HepG2 (cell line): Measurements from ENCODE around the gene SETD2. TPM values are rescaled to one million over a fixed set of nuclear protein-coding genes. Genes with fewer than 3 reads are reported as not detected.

ENCODE experiments used
- ATAC-seq: fragments of 200-7000 bp; cut with Tn5 transposase; 3 replicates; pipeline ENCODE4 v1.9.1; 2020; ENCODE audit warnings: mild to moderate bottlenecking, moderate library complexity
- BruUV-seq: library from RNA; stranded (reverse); fragments of 400-500 nt; replicated peaks from 2 replicates; lab custom pipeline; 2021; lab: Mats Ljungman, UMichigan
- CTCF ChIA-PET: fragments of 300-600 bp; formaldehyde crosslinking; extraction: SDS; loops from one replicate; lab custom pipeline; 2021; ENCODE audit warnings: low total read pairs, inconsistent platforms, low intra/inter-chr PET ratio; lab: Yijun Ruan, JAX
- POLR2A ChIA-PET: fragments of 350-600 bp; sonication (Branson Sonifier 250); formaldehyde crosslinking; loops from one replicate; lab custom pipeline; 2020; ENCODE audit warnings: antibody characterized with exemption, inconsistent platforms; lab: Yijun Ruan, JAX
- DNase-seq: peaks from one replicate; pipeline ENCODE4 v3.0.0-alpha.2; 2015; ENCODE audit warnings: low spot score
- FAIRE-seq: peaks from 3 replicates; lab custom pipeline; 2011; peaks lifted over from hg19 to GRCh38; lab: Jason Lieb, UNC
- H2AFZ ChIP-seq: one replicate; pipeline ENCODE4 v1.6.1; 2011; ENCODE audit warnings: low read length, inconsistent platforms
- H3K27ac ChIP-seq: fragments of 300-600 bp; 3 replicates; pipeline ENCODE4 v1.8.0; 2011; ENCODE audit warnings: mixed run types, mild to moderate bottlenecking, mixed read lengths, low read length, inconsistent platforms; ENCODE audit not compliant: insufficient read depth; ENCODE audit errors: extremely low read length
- H3K27me3 ChIP-seq, 2 experiments: fragments of 200-600 bp in 1 of 2; 2 replicates in 1 of 2; 3 replicates in 1 of 2; pipeline versions ENCODE4 v1.6.0 to v1.8.0; 2011; ENCODE audit warnings: low read length in 2 of 2, mild to moderate bottlenecking in 2 of 2, moderate library complexity in 2 of 2, inconsistent platforms in 1 of 2; ENCODE audit not compliant: insufficient read depth in 2 of 2, control insufficient read depth in 1 of 2
- H3K36me3 ChIP-seq, 2 experiments: fragments of 200-600 bp in 1 of 2; replicated peaks in 1 of 2; 2 replicates in 1 of 2; 3 replicates in 1 of 2; pipeline versions ENCODE4 v1.5.1 to v1.8.0; 2011; ENCODE audit warnings: low read length in 2 of 2, inconsistent platforms in 1 of 2; ENCODE audit not compliant: insufficient read depth in 2 of 2, control insufficient read depth in 1 of 2
- H3K4me1 ChIP-seq: 2 replicates; pipeline ENCODE4 v1.5.1; 2012; ENCODE audit warnings: low read length, inconsistent platforms; ENCODE audit not compliant: insufficient read depth
- H3K4me2 ChIP-seq: 2 replicates; pipeline ENCODE4 v1.6.0; 2011; ENCODE audit warnings: low read depth, low read length, inconsistent platforms
- H3K4me3 ChIP-seq, 3 experiments: fragments of 200-600 bp in 1 of 3; sonication (generic), shearing (Covaris generic) in 1 of 3; replicated peaks in 1 of 3; 2 replicates each; pipeline ENCODE4 v1.5.1; 2011 to 2016; ENCODE audit warnings: low read length in 3 of 3, inconsistent platforms in 2 of 3, low read depth in 2 of 3, mild to moderate bottlenecking in 2 of 3, control low read depth in 1 of 3, mixed read lengths in 1 of 3; ENCODE audit not compliant: insufficient read depth in 1 of 3
- H3K79me2 ChIP-seq: one replicate; pipeline ENCODE4 v1.6.1; 2011; ENCODE audit warnings: low read length, inconsistent platforms; ENCODE audit not compliant: insufficient read depth
- H3K9ac ChIP-seq: 2 replicates; pipeline ENCODE4 v1.6.0; 2011; ENCODE audit warnings: mild to moderate bottlenecking, low read depth, low read length, inconsistent platforms; ENCODE audit not compliant: insufficient read depth
- H3K9me3 ChIP-seq: 2 replicates; pipeline ENCODE4 v1.5.1; 2012; ENCODE audit warnings: mild to moderate bottlenecking, low read length
- H4K20me1 ChIP-seq: 2 replicates; pipeline ENCODE4 v1.6.0; 2011; ENCODE audit warnings: inconsistent platforms, mild to moderate bottlenecking, low read length, moderate library complexity; ENCODE audit not compliant: insufficient read depth
- CSRNP2 ChIP-seq: sonication (generic); formaldehyde crosslinking; conservative IDR thresholded peaks from 2 replicates; pipeline ENCODE4 v1.8.0; 2022; ENCODE audit warnings: low read depth, missing genetic modification reagents
- ETS1 ChIP-seq: sonication (generic); formaldehyde crosslinking; IDR thresholded peaks from 2 replicates; pipeline ENCODE4 v1.4.0; 2020; ENCODE audit warnings: missing genetic modification reagents
- GATAD2A ChIP-seq: IDR thresholded peaks from 2 replicates; pipeline ENCODE4 v1.6.1; 2016
- HDAC2 ChIP-seq: sonication (generic); formaldehyde crosslinking; IDR thresholded peaks from 2 replicates; pipeline ENCODE4 v1.4.0; 2020; ENCODE audit warnings: missing genetic modification reagents
- HHEX ChIP-seq: IDR thresholded peaks from 2 replicates; pipeline ENCODE4 v1.6.1; 2016; ENCODE audit warnings: control low read depth
- HOXA7 ChIP-seq: sonication (generic); formaldehyde crosslinking; IDR thresholded peaks from 2 replicates; pipeline ENCODE4 v1.8.1; 2022; ENCODE audit warnings: mild to moderate bottlenecking, missing genetic modification reagents, moderate library complexity
- KMT2B ChIP-seq: IDR thresholded peaks from 2 replicates; pipeline ENCODE4 v1.6.1; 2016; ENCODE audit warnings: missing genetic modification reagents, missing compliant biosample characterization
- NRL ChIP-seq: sonication (generic); formaldehyde crosslinking; IDR thresholded peaks from 2 replicates; pipeline ENCODE4 v1.5.0; 2020; ENCODE audit warnings: missing genetic modification reagents, mild to moderate bottlenecking, moderate library complexity, borderline replicate concordance
- POGK ChIP-seq: sonication (generic); formaldehyde crosslinking; conservative IDR thresholded peaks from 2 replicates; pipeline ENCODE4 v1.8.0; 2022; ENCODE audit warnings: mild to moderate bottlenecking, moderate library complexity, missing genetic modification reagents
- RFX5 ChIP-seq: IDR thresholded peaks from 2 replicates; pipeline ENCODE4 v1.6.1; 2011; ENCODE audit warnings: low read depth, low read length, improper control_type of control experiment
- THYN1 ChIP-seq: sonication (generic); formaldehyde crosslinking; IDR thresholded peaks from 2 replicates; pipeline ENCODE4 v1.8.1; 2023; ENCODE audit warnings: low read depth, mild to moderate bottlenecking, moderate library complexity, missing genetic modification reagents, borderline replicate concordance
- TOPORS ChIP-seq: sonication (generic); formaldehyde crosslinking; IDR thresholded peaks from 2 replicates; pipeline ENCODE4 v1.8.0; 2023; ENCODE audit warnings: mild to moderate bottlenecking, missing genetic modification reagents
- YEATS2 ChIP-seq: sonication (generic); formaldehyde crosslinking; IDR thresholded peaks from 2 replicates; pipeline ENCODE4 v1.4.0; 2020; ENCODE audit warnings: missing genetic modification reagents, borderline replicate concordance
- ZBTB37 ChIP-seq: sonication (generic); formaldehyde crosslinking; IDR thresholded peaks from 2 replicates; pipeline ENCODE4 v1.4.0; 2020; ENCODE audit warnings: mild to moderate bottlenecking, missing genetic modification reagents
- ZFP90 ChIP-seq: sonication (generic); formaldehyde crosslinking; IDR thresholded peaks from 2 replicates; pipeline ENCODE4 v1.8.0; 2022; ENCODE audit warnings: missing genetic modification reagents, mild to moderate bottlenecking, inconsistent platforms, borderline replicate concordance
- ZNF17 ChIP-seq: sonication (generic); formaldehyde crosslinking; IDR thresholded peaks from 2 replicates; pipeline ENCODE4 v1.5.0; 2020; ENCODE audit warnings: mild to moderate bottlenecking, missing genetic modification reagents
- ZNF3 ChIP-seq: IDR thresholded peaks from 2 replicates; pipeline ENCODE4 v1.7.0; 2017; ENCODE audit warnings: inconsistent platforms
- ZNF790 ChIP-seq: sonication (generic); formaldehyde crosslinking; IDR thresholded peaks from 2 replicates; pipeline ENCODE4 v1.8.0; 2022; ENCODE audit warnings: missing genetic modification reagents, mild to moderate bottlenecking, borderline replicate concordance
- WGBS: methylation state at CpG from one replicate; pipeline ENCODE4 v1.1.6; 2017; ENCODE audit warnings: low lambda C conversion rate; 5-methylcytosine and 5-hydroxymethylcytosine counted together
- in situ Hi-C: cut with HindIII; loops from 2 replicates; pipeline ENCODE4 v1.10.0; 2017; ENCODE audit warnings: low pct_unique_long_range_greater_than_20kb; ENCODE audit not compliant: extremely low pct_ligation_motif_present
- intact Hi-C: fragments of 100-400 bp; cut with micrococcal nuclease; formaldehyde crosslinking; loops from one replicate; pipeline ENCODE4 v1.10.0; 2022; ENCODE audit not compliant: unreplicated experiment
- polyA plus RNA-seq, 8 experiments: library from polyadenylated mRNA; depleted of rRNA in 3 of 8; stranded (reverse) in 7 of 8; unstranded in 1 of 8; fragments of >200 nt; fragmentation: Illumina TruSeq in 4 of 8; extraction: Trizol in 4 of 8; gene quantifications; 2 replicates each; pipeline versions ENCODE4 v1.2.1 to v1.2.3, GENCODE V29; 2011 to 2016; ENCODE audit warnings: low read depth in 4 of 8, missing spikeins in 1 of 8, mixed read lengths in 1 of 8; ENCODE audit not compliant: insufficient read depth in 1 of 8
- total RNA-seq, 5 experiments: library from RNA; depleted of rRNA; stranded (reverse); fragments of >200 nt; fragmentation: Illumina TruSeq; extraction: Trizol; gene quantifications; 2 replicates each; pipeline ENCODE4 v1.2.3, GENCODE V29; 2016; ENCODE audit warnings: low read depth in 1 of 5

Gene SETD2
- total and polyA plus RNA-seq, 2 of the 13 experiments (the other 11 are each of a cell fraction or from before 2014, with no cell fraction given): 14.2 to 24.2 TPM

GRCh38 chr3:46978985-46979944 lies 184.6 kb downstream of the SETD2 start, which contains the start of gene NBEAL2:
TSS of gene NBEAL2 (plus strand) at chr3:46979666. CDS start at chr3:46979862, 196 bp downstream.
- no peaks in the 10 kb centered on the region; a peak in 1 of 5 replicates for H3K27me3 ChIP-seq
- WGBS: 0% methylated on average over 9 of the region's 73 CpGs
- peaks cover 7% of the 10 kb centered on the region; the same call in 1 of the 2 replicates for H4K20me1 ChIP-seq
- ChIA-PET CTCF (no interaction called here), POLR2A (interaction anchor here (0.6 to 2.0 kb wide), 12 partner anchors 9 to 55 kb away, joined by 3 to 10 read pairs (median 5); no protein-coding TSS in a partner anchor)
- H3K9ac ChIP-seq: peak within 1 kb of the TSS; percentile 85
- peaks cover 26% of the 10 kb centered on the region for H3K79me2 ChIP-seq
- DNase-seq: peak; percentile 88
- intact Hi-C loops (loop anchor here (10.0 kb wide), 1 partner anchor 54 kb away; no protein-coding TSS in a partner anchor), in situ Hi-C loops (no loop called here)
- H3K4me3 ChIP-seq: peak within 1 kb of the TSS; percentile 79 to 91 (median 86)
- H3K27ac ChIP-seq: peak within 1 kb of the TSS; percentile 77
- BruUV-seq: TSS peak; percentile 44
- no peak within 1 kb of the TSS for H2AFZ ChIP-seq
- no peaks in the 10 kb centered on the region for H3K36me3 ChIP-seq
- peak; percentile 88 for ATAC-seq
- H3K9me3 ChIP-seq: no peaks in the 10 kb centered on the region
- H3K4me2 ChIP-seq: peak within 1 kb of the TSS; percentile 100
- H3K4me1 ChIP-seq: peaks cover 63% of the 10 kb centered on the region
- peak; percentile 47 for FAIRE-seq
- TF ChIP-seq ZFP90 (CRISPR knock-in tag) (peak; percentile 71; the same call in 1 of the 2 replicates), ZNF17 (CRISPR knock-in tag) (no peak), TOPORS (CRISPR knock-in tag) (no peak), KMT2B (CRISPR knock-in tag) (peak; percentile 68), ZBTB37 (CRISPR knock-in tag) (no peak), HOXA7 (CRISPR knock-in tag) (no peak), YEATS2 (no peak; the same call in 1 of the 2 replicates), CSRNP2 (CRISPR knock-in tag) (no peak), ZNF3 (CRISPR knock-in tag) (no peak), GATAD2A (CRISPR knock-in tag) (peak; percentile 47), THYN1 (no peak), NRL (no peak; the same call in 1 of the 2 replicates), RFX5 (no peak), HDAC2 (CRISPR knock-in tag) (peak; percentile 52), HHEX (CRISPR knock-in tag) (no peak), ETS1 (no peak), POGK (peak; percentile 76; the same call in 1 of the 2 replicates), ZNF790 (CRISPR knock-in tag) (no peak)
